Endothelial cell of umbilical vein (primary cell): ENCODE data around the gene PLPP3. TPM values are rescaled to one million over a fixed set of nuclear protein-coding genes. Genes with fewer than 3 reads are reported as not detected.

Experiments used
- BruUV-seq: library from RNA; stranded (reverse); fragments of 400-500 nt; replicated peaks from 2 replicates; lab custom pipeline; 2021; lab: Mats Ljungman, UMichigan
- CTCF ChIA-PET: fragments of 300-600, 350-600 bp; sonication (Branson Sonifier 250); formaldehyde crosslinking; loops from one replicate; lab custom pipeline; 2021; ENCODE audit warnings: antibody characterized with exemption, inconsistent platforms; lab: Charles Lee
- POLR2A ChIA-PET: fragments of 300-600, 350-600 bp; sonication (Branson Sonifier 250); formaldehyde crosslinking; loops from one replicate; lab custom pipeline; 2021; ENCODE audit warnings: antibody characterized with exemption, inconsistent platforms; lab: Charles Lee
- DNase-seq: peaks from one replicate; pipeline ENCODE4 v3.0.0-alpha.2; 2011; ENCODE audit warnings: low read depth, low spot score
- FAIRE-seq: peaks from 2 replicates; lab custom pipeline; 2011; peaks lifted over from hg19 to GRCh38; lab: Jason Lieb, UNC
- H2AFZ ChIP-seq: 2 replicates; pipeline ENCODE4 v1.6.0; 2012; ENCODE audit warnings: low read depth, low read length, control low read depth, inconsistent platforms
- H3K27ac ChIP-seq: 2 replicates; pipeline ENCODE4 v1.5.1; 2011; ENCODE audit warnings: low read depth, mild to moderate bottlenecking, control low read depth, low read length, moderate library complexity; ENCODE audit not compliant: insufficient read depth
- H3K27me3 ChIP-seq, 2 experiments: 2 replicates each; pipeline versions ENCODE4 v1.6.0 to v1.6.1; 2011; ENCODE audit warnings: low read length in 2 of 2, mixed read lengths in 1 of 2; ENCODE audit not compliant: control insufficient read depth in 2 of 2, insufficient read depth in 2 of 2
- H3K36me3 ChIP-seq, 2 experiments: 2 replicates in 1 of 2; 3 replicates in 1 of 2; pipeline ENCODE4 v1.5.1; 2011; ENCODE audit warnings: low read length in 2 of 2, mild to moderate bottlenecking in 1 of 2, moderate library complexity in 1 of 2; ENCODE audit not compliant: control insufficient read depth in 2 of 2, insufficient read depth in 2 of 2; ENCODE audit errors: extremely low read depth in 1 of 2
- H3K4me1 ChIP-seq: 3 replicates; pipeline ENCODE4 v1.5.1; 2011; ENCODE audit warnings: mild to moderate bottlenecking, low read length; ENCODE audit not compliant: control insufficient read depth, insufficient read depth; ENCODE audit errors: extremely low read depth
- H3K4me2 ChIP-seq: 2 replicates; pipeline ENCODE4 v1.6.1; 2011; ENCODE audit warnings: low read length, control low read depth, mixed read lengths; ENCODE audit not compliant: insufficient read depth
- H3K4me3 ChIP-seq, 3 experiments: fragments of 200-600 bp in 1 of 3; sonication (generic), shearing (Covaris generic) in 1 of 3; replicated peaks in 1 of 3; 2 replicates each; pipeline ENCODE4 v1.5.1; 2011 to 2016; ENCODE audit warnings: control low read depth in 3 of 3, low read length in 3 of 3, mild to moderate bottlenecking in 2 of 3, inconsistent platforms in 1 of 3, low read depth in 1 of 3, moderate library complexity in 1 of 3; ENCODE audit not compliant: insufficient read depth in 1 of 3
- H3K79me2 ChIP-seq: 2 replicates; pipeline ENCODE4 v1.6.0; 2012; ENCODE audit warnings: low read length, inconsistent platforms; ENCODE audit not compliant: control insufficient read depth, insufficient read depth
- H3K9ac ChIP-seq: replicated peaks from 2 replicates; pipeline ENCODE3; 2011; ENCODE audit warnings: low read length, control low read depth; ENCODE audit not compliant: insufficient read depth; ENCODE audit errors: extremely low read depth
- H3K9me1 ChIP-seq: replicated peaks from 3 replicates; pipeline ENCODE4 v1.6.0; 2011; ENCODE audit warnings: mild to moderate bottlenecking, low read length; ENCODE audit not compliant: control insufficient read depth, insufficient read depth; ENCODE audit errors: extremely low read depth
- H3K9me3 ChIP-seq: replicated peaks from 2 replicates; pipeline ENCODE4 v1.5.1; 2012; ENCODE audit warnings: low read length, inconsistent platforms; ENCODE audit not compliant: control insufficient read depth, insufficient read depth
- H4K20me1 ChIP-seq: replicated peaks from 2 replicates; pipeline ENCODE3; 2011; ENCODE audit warnings: mild to moderate bottlenecking, low read length; ENCODE audit not compliant: control insufficient read depth, insufficient read depth; ENCODE audit errors: extremely low read depth
- CTCF ChIP-seq, 2 donors: IDR thresholded peaks; 1 replicate in 1 of 2; 2 replicates in 1 of 2; pipeline ENCODE4 v1.5.1; 2011; ENCODE audit warnings: low read length in 2 of 2, mild to moderate bottlenecking in 2 of 2, moderate library complexity in 2 of 2, control low read depth in 1 of 2, inconsistent platforms in 1 of 2, low read depth in 1 of 2; ENCODE audit not compliant: insufficient read depth in 1 of 2; ENCODE audit errors: extremely low read depth in 1 of 2
- EZH2 ChIP-seq: IDR thresholded peaks from 2 replicates; pipeline ENCODE4 v1.6.1; 2012; ENCODE audit warnings: borderline replicate concordance, low read depth, mild to moderate bottlenecking, moderate library complexity, low read length, inconsistent platforms; ENCODE audit not compliant: severe bottlenecking
- FOS ChIP-seq: IDR thresholded peaks from 2 replicates; pipeline ENCODE4 v1.6.1; 2011; ENCODE audit warnings: mild to moderate bottlenecking, low read length, moderate library complexity, borderline replicate concordance; ENCODE audit not compliant: insufficient read depth
- GATA2 ChIP-seq: IDR thresholded peaks from 2 replicates; pipeline ENCODE4 v1.7.0; 2011; ENCODE audit warnings: low read depth, mild to moderate bottlenecking, moderate library complexity, mixed read lengths, low read length; ENCODE audit not compliant: insufficient read length, insufficient read depth
- JUN ChIP-seq: IDR thresholded peaks from 2 replicates; pipeline ENCODE4 v1.6.1; 2011; ENCODE audit warnings: borderline replicate concordance, low read depth; ENCODE audit not compliant: insufficient read length, insufficient read depth
- MAX ChIP-seq: IDR thresholded peaks from 2 replicates; pipeline ENCODE4 v1.6.1; 2011; ENCODE audit not compliant: insufficient read depth, insufficient read length
- MYC ChIP-seq: IDR thresholded peaks from one replicate; pipeline ENCODE4 v1.6.1; 2011; ENCODE audit warnings: mild to moderate bottlenecking, low read depth, low read length
- POLR2A ChIP-seq: IDR thresholded peaks from 2 replicates; pipeline ENCODE4 v1.6.1; 2012; ENCODE audit warnings: low read depth, mild to moderate bottlenecking, control low read depth, low read length
- POLR2AphosphoS5 ChIP-seq: IDR thresholded peaks from 2 replicates; pipeline ENCODE4 v1.6.1; 2012; ENCODE audit warnings: low read depth, mild to moderate bottlenecking, control low read depth, low read length, moderate library complexity; ENCODE audit not compliant: insufficient read depth
- dilution Hi-C: fragments of 300-500 bp; cut with MboI; formaldehyde crosslinking; loops from one replicate; pipeline ENCODE4 v1.15.0; 2019; ENCODE audit warnings: low sequenced_read_pairs; ENCODE audit not compliant: extremely low pct_ligation_motif_present
- intact Hi-C: fragments of 100-400 bp; cut with micrococcal nuclease; formaldehyde crosslinking; loops from one replicate; pipeline ENCODE4 v1.10.0; 2022
- polyA plus RNA-seq, 4 experiments: library from polyadenylated mRNA; depleted of rRNA in 3 of 4; stranded (reverse) in 3 of 4; unstranded in 1 of 4; fragments of >200 nt; gene quantifications; 2 replicates each; pipeline versions ENCODE4 v1.2.1 to v1.2.3, GENCODE V29; 2011 to 2012; ENCODE audit warnings: missing spikeins in 1 of 4
- total RNA-seq: library from RNA; stranded (reverse); gene quantifications from 2 replicates; pipeline ENCODE4 v1.2.3, GENCODE V29; 2021

PLPP3 gene
- total and polyA plus RNA-seq, 2 donors (not counting 3 experiments of a cell fraction or from before 2014, with no cell fraction given) = 11.3 to 14.1 TPM

- Histone ChIP-seq H3K4me1 (no peaks in the 10 kb centered on the region), H3K9me1 (no peaks in the 10 kb centered on the region), H3K27me3 (no peaks in the 10 kb centered on the region), H3K4me2 (no peak overlapping the region), H3K79me2 (peaks cover 1% of the 10 kb centered on the region), H3K9ac (no peak overlapping the region), H3K36me3 (no peaks in the 10 kb centered on the region), H3K9me3 (no peaks in the 10 kb centered on the region), H3K4me3 (no peak overlapping the region), H3K27ac (no peak overlapping the region), H2AFZ (no peak overlapping the region), H4K20me1 (no peaks in the 10 kb centered on the region)
- POLR2A ChIA-PET = no interaction called here
- DNase-seq (no peak), FAIRE-seq (no peak)
- intact Hi-C loops = no loop called here
- dilution Hi-C loops = no loop called here
- CTCF ChIA-PET = no interaction called here
- no TSS peak for BruUV-seq
- TF ChIP-seq CTCF (IDR thresholded peaks at IDR 0.05; ENCODE audit: extremely low read depth in 1 of 2, insufficient read depth in 1 of 2, low read depth in 1 of 2, low read length in 2 of 2) (no peak), MAX (no peak), FOS (no peak), POLR2A (no peak), POLR2AphosphoS5 (no peak), MYC (no peak), GATA2 (no peak)
These were observed 27.7 kb downstream of the PLPP3 start for GRCh38 chr1:56551691-56552090.

GRCh38 chr1:56550859-56551188 is 28.5 kb downstream of the PLPP3 start:
- no peaks in the 10 kb centered on the region for H3K9me1 ChIP-seq
- H3K27me3 ChIP-seq = no peaks in the 10 kb centered on the region
- FAIRE-seq = no peak
- no peak overlapping the region for H3K4me2 ChIP-seq
- ChIA-PET POLR2A (no interaction called here), CTCF (no interaction called here)
- H3K27ac ChIP-seq = no peak overlapping the region
- no peaks in the 10 kb centered on the region for H4K20me1 ChIP-seq
- TF ChIP-seq EZH2 (no peak), JUN (no peak), POLR2A (no peak), POLR2AphosphoS5 (no peak), GATA2 (no peak), FOS (no peak), CTCF (IDR thresholded peaks at IDR 0.05; ENCODE audit: extremely low read depth in 1 of 2, insufficient read depth in 1 of 2, low read depth in 1 of 2, low read length in 2 of 2) (no peak), MYC (no peak)
- H3K4me3 ChIP-seq = no peak overlapping the region
- no peak for DNase-seq
- dilution Hi-C loops = no loop called here
- H3K9ac ChIP-seq = no peak overlapping the region
- no peak overlapping the region for H2AFZ ChIP-seq
- H3K4me1 ChIP-seq = no peaks in the 10 kb centered on the region
- no peaks in the 10 kb centered on the region for H3K36me3 ChIP-seq
- no peaks in the 10 kb centered on the region for H3K9me3 ChIP-seq
- peaks cover 1% of the 10 kb centered on the region for H3K79me2 ChIP-seq
- intact Hi-C loops = no loop called here
- BruUV-seq = no TSS peak
